Erythroblast (primary cell): ENCODE results near the gene APBB2.

ENCODE experiments used
- DNase-seq, 2 experiments: peaks; one replicate each; lab custom pipeline; 2025; lab: John Stamatoyannopoulos, UW
- GATA1 ChIP-seq: IDR thresholded peaks from 2 replicates; pipeline ENCODE4 v1.6.1; 2011; ENCODE audit warnings: low read depth, mild to moderate bottlenecking, control low read depth, low read length, moderate library complexity
- POLR2A ChIP-seq: IDR thresholded peaks from 2 replicates; pipeline ENCODE4 v1.6.1; 2011; ENCODE audit warnings: mild to moderate bottlenecking, low read length

APBB2 gene

DNA sequence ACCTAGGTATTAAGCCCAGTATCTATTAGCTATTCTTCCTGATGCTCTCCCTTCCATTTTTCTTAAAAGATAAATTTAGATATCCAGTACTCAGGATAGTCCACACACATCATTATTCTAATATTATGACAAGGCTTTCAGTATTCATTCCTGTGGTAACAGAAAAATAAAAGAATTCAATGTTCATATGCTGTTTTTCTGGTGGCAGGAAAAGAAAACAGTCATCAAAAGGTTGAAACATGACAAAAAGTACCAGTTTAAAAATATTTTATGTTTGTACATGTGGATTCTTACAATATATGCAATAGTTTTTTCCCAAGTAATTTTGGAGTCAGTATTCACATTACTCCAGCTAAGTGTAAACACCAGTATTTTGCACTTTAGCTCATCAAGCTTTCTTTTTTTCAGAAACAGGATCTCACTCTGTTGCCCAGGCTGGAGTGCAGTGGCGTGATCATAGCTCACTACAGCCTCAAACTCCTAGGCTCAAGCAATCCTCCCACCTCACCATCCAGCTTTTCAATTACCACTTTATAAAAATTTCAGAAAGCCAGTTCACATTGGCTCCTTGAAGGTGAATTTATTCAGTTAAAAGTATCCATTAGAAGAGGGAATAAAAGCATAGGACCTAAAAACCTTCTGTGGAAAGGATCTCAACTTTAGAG, 2.3 kb downstream of the APBB2 start:
- TF ChIP-seq GATA1 (no peak), POLR2A (no peak)
- DNase-seq, result no peak

GRCh38 chr4:41209901-41210300, 4.4 kb downstream of the APBB2 start:
- DNase-seq, result no peak
- TF ChIP-seq GATA1 (no peak), POLR2A (no peak)

GRCh38 chr4:41209187-41209586, 5.2 kb downstream of the APBB2 start:
- no peak for DNase-seq

DNA sequence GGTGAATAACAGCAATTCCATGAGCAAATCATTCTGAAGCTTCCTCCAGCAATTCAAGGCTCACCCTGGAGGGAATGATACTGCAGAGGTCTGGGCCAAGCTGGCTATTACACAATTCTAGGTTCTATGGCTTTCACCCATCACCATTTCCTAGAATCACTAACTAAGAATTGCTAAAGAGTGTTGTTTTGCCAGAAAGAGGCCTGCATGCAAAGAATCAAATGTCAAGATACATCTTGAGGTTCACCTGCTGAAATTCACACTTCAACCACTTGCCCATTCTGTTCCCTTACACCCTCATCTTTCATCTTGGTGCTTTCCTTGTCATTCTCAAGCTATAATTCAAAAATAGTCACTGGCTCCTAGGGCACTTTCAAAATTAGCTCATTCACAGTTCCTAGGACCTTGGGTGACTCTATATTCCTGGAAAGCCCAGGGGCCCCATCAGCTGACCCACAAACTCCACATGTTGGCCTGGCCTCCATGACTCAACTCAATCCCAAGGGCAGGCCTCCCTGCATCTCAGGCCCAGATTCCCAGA, 7.0 kb downstream of the APBB2 start:
- DNase-seq, result no peak
- no peak for TF ChIP-seq GATA1
- TF ChIP-seq POLR2A, result no peak

More at GRCh38 chr4:41209187-41209586, 5.2 kb downstream of the APBB2 start:
- TF ChIP-seq GATA1 (no peak), POLR2A (no peak)

- DNase-seq, result no peak
- TF ChIP-seq POLR2A, result no peak
- TF ChIP-seq GATA1, result no peak
Observed at GRCh38 chr4:41205854-41206460, 8.4 kb downstream of the APBB2 start.

DNA sequence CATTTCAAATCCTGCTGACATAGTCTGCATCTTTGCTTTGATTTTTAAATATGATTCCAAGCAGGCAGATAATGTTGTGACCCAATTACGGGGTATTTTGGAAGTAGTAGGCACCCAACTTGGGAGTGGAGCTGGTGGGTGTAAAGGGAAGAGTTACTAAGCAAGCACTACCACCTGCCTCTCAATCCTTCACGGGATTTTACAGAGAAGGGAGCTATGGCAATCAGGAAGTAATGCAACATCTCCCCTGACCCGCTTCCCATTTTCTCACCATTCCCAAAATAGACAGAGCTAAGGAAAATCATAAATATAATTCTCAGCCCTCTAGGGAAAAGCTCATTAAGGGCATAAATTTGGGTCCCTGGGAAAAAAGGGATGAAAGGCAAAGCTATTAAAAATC, 9.2 kb downstream of the APBB2 start:
- no peak for DNase-seq
- no peak for TF ChIP-seq GATA1
- TF ChIP-seq POLR2A, result no peak

GRCh38 chr4:41204400-41204978, 9.9 kb downstream of the APBB2 start:
- no peak for DNase-seq

GRCh38 chr4:41203841-41204240, 10.5 kb downstream of the APBB2 start:
- no peak for DNase-seq
- no peak for TF ChIP-seq GATA1
- TF ChIP-seq POLR2A, result no peak

More at GRCh38 chr4:41204400-41204978, 9.9 kb downstream of the APBB2 start:
- TF ChIP-seq GATA1, result no peak
- no peak for TF ChIP-seq POLR2A

DNA sequence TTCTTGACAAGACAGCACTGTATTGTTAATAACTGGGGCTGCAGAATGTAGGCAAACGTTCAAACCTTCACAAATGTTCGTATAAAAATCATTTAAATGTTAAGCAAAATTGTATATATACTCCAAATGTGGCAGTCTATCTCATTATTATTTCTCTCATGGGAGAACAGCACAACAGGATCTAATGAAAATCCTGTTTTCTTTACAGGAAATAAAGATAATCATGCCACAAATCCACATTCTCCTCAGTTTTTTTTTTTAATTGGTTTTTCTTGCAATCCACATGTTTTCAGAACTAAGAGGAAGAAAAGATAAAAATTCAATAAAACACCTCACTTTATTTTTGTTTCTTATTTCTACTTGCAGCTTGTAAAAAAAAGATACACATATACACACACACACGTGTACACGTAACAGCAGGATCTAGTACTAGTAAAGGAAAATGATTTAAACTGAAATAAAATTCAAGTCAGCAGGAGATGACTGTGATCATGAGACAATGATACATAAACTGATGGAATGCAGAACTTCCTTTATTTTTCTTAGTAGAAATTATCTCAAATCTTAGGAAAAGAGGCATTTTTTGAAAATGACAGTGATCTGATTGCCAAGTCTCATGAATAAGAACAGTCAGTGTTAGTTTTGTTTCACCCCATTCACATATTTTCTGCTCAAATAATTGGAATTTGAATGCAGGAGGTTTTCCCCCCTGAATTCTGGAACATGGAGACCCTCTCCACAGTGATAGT, 11.3 kb downstream of the APBB2 start:
- no peak for DNase-seq
- TF ChIP-seq GATA1 (no peak), POLR2A (no peak)

DNA sequence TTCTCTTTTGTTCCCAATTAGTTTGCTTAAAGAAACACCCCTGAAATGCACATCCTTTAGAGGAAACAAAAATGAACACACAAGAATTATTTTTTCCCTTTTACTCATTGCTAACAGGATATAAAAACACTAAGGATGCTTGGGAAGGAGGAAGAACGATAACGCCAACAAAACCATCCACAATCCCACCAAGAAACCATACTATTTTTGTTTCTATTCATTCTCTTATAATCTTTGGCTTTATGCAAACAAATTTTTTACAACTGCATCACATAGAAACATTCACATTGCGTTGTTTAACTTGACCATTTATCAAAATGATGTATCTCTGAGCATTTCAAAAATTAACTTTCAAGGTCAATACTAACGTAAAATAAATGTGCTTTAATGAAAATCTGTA, 12.0 kb downstream of the APBB2 start:
- no peak for DNase-seq
- no peak for TF ChIP-seq POLR2A
- no peak for TF ChIP-seq GATA1

DNA sequence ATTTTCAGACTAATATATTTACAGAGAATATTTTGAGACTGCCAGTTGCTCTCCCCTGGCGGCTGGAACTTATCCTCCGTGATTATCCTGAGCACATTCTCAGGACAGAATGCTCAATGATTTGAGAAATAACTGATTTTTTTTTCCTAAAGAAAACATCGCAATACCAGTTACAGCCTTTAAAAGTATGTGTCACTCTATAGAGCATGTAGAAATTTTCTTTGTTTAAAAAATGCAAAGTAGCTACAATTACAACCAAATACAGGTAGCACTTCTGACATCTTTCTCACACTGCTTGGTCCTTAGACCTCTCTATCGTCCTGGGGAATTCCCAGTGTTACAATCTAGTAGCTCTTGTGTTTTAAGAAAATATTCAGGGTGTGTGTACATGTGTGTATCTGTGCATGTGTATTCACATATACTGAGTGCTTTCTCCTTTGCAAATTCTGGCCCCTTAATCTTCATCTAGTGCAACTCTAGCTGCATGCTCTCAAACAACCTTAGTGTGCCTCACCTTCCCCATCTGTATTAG, 13.8 kb downstream of the APBB2 start:
- DNase-seq, result no peak
- TF ChIP-seq GATA1, result no peak
- no peak for TF ChIP-seq POLR2A

- DNase-seq, result no peak
- TF ChIP-seq GATA1, result no peak
- no peak for TF ChIP-seq POLR2A
Observed at GRCh38 chr4:41199788-41200187, 14.6 kb downstream of the APBB2 start.

DNA sequence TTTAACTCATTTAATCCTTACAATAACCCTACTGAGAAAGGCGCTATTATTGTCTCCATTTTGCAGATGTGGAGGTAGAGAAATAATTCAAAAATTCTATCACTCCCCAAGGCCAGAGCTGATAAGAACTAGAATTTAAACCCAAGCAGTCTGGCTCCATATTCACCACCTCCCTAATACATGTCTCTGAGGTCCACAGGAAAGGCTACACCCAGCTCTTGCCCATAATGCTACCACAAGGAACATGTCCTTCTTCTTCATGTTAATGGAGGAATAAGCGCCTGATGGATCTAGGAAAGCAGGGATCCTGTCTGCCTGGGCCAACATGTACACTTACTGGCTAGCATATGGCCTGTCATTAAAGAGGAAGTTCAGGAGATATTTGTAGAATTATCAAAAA, 16.3 kb downstream of the APBB2 start:
- TF ChIP-seq POLR2A, result no peak
- no peak for TF ChIP-seq GATA1
- no peak for DNase-seq

DNA sequence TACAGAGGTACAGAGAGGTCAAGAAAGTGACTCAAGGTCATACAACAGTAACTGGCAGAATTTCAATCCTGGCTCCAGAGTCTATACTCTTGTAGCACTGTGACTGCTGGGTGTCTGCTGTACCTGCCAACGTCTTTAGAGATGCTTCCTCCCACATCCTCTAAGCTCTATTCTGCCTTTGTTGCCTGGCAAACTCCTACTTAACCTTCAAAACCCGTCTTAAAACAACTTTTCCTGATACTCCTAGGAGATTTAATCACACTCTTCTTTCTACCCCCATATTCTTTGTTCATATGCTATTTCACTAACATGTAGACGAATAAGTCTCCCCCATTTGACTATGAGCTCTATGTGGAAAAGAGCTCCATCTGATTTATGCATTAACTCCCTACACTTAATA, 16.8 kb downstream of the APBB2 start:
- TF ChIP-seq POLR2A, result no peak
- TF ChIP-seq GATA1, result no peak
- DNase-seq, result no peak
